Activated T-helper 2 cell treated with anti-CD3 and anti-CD28 coated beads, Interferon-gamma antibody, Interleukin-2, Interleukin-4, amounts not matched to agents 10 μg/mL and 5 μg/mL and 100 μg/mL, durations not matched to agents 14 hours and 24 hours and 36 hours (primary cell): Measurements from ENCODE around the gene IGFL2. TPM values are rescaled to one million over a fixed set of nuclear protein-coding genes. Genes with fewer than 3 reads are reported as not detected.
"Not testable (repeated sequence)": the region's sequence is repeated elsewhere in the genome, so short reads cannot be mapped to it uniquely, and the experiment has no call there.

Experiments used
- DNase-seq: peaks from one replicate; pipeline ENCODE4 v3.0.0; 2021; ENCODE audit warnings: low spot score
- H3K27ac Mint-ChIP-seq: one replicate; pipeline ENCODE4 v1.8.0; 2021; ENCODE audit warnings: mixed read lengths
- H3K27me3 Mint-ChIP-seq: one replicate; pipeline ENCODE4 v1.8.0; 2021; ENCODE audit warnings: low read depth, mixed read lengths
- H3K36me3 Mint-ChIP-seq: one replicate; pipeline ENCODE4 v1.8.0; 2021; ENCODE audit warnings: low read depth, mixed read lengths
- H3K4me1 Mint-ChIP-seq: one replicate; pipeline ENCODE4 v1.8.0; 2021; ENCODE audit warnings: low read depth, mixed read lengths
- H3K4me3 Mint-ChIP-seq: one replicate; pipeline ENCODE4 v1.8.0; 2021; ENCODE audit warnings: low read depth, mild to moderate bottlenecking, moderate library complexity, mixed read lengths
- H3K9me3 Mint-ChIP-seq: one replicate; pipeline ENCODE4 v1.8.0; 2021; ENCODE audit warnings: mixed read lengths
- intact Hi-C: fragments of 100-400 bp; cut with micrococcal nuclease; formaldehyde crosslinking; loops from one replicate; pipeline ENCODE4 v1.15.1; 2023
- total RNA-seq: library from RNA; stranded (reverse); gene quantifications from 2 replicates; pipeline ENCODE4 v1.2.3, GENCODE V29; 2022

The IGFL2 gene
- total RNA-seq, 1 donor from 2014 or later = 0.46 TPM

- intact Hi-C loops = loop anchor here (2.0 kb wide), 1 partner anchor 70 kb away; no protein-coding TSS in a partner anchor
- H3K27me3 Mint-ChIP-seq = peaks cover 31% of the 10 kb centered on the region
- H3K4me3 Mint-ChIP-seq = peak overlapping the region; percentile 3
- H3K9me3 Mint-ChIP-seq, DNase-seq, H3K36me3 Mint-ChIP-seq: not testable (repeated sequence)
- peaks cover 24% of the 10 kb centered on the region for H3K4me1 Mint-ChIP-seq
- H3K27ac Mint-ChIP-seq = peak overlapping the region; percentile 78
These were observed 37.0 kb downstream of the IGFL2 start for GRCh38 chr19:46184775-46185710.

DNA sequence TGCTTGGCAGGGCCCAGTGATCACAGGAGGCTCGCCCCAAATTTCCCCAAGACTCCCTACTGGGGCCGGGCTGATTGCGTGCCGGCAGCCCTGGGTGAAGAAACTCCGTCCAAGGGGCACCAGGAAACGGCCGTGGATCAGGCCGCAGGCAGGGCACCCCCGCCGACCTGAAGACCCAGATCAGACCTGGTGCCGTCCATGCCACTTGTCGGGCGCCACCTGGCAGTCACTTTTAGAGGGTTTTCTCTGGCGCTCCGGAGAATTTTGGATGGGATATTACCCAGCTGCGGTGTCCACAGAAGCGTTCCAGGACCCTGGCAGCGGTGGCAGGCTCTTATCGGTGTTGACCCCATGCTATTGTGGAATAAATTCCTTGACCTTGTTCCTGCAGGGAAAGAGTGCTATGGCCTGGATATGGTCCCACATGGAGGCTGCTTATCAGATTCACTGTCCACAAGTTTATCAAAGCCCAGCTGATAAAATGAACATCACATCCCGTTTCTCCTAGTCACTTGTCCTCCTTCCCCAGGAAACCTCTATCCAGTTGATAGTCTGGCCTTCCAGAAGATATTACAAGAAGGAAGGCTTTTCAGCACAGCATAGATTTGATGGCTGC is 38.2 kb downstream of the IGFL2 start:
- Mint-ChIP-seq H3K9me3 (no peaks in the 10 kb centered on the region), H3K27me3 (peaks cover 41% of the 10 kb centered on the region), H3K36me3 (no peaks in the 10 kb centered on the region), H3K27ac (no peak overlapping the region), H3K4me3 (no peak overlapping the region), H3K4me1 (peaks cover 22% of the 10 kb centered on the region)
- intact Hi-C loops = no loop called here
- DNase-seq = no peak

DNA sequence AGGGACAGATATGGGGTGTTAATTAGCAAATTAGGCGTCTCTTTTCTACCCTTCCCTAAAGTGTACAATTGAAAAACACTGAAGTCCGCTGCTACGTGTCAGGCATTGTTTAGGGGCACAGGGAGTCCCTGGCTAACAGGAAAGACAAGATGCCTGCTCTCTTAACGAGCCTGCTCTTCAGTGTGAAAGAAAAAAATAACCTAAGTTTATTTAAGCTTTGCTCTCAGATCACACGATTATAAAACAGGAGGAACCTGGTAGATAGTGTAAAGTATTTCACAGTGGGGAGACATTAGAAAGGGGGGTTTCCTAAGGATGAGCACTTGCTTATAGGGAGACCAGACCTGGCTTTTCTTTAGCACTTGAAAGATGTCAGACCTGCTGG is 38.7 kb downstream of the IGFL2 start:
- peaks cover 43% of the 10 kb centered on the region for H3K27me3 Mint-ChIP-seq
- DNase-seq = no peak
- intact Hi-C loops = no loop called here
- no peaks in the 10 kb centered on the region for H3K36me3 Mint-ChIP-seq
- H3K9me3 Mint-ChIP-seq = no peaks in the 10 kb centered on the region
- no peak overlapping the region for H3K4me3 Mint-ChIP-seq
- H3K27ac Mint-ChIP-seq = no peak overlapping the region
- H3K4me1 Mint-ChIP-seq = peaks cover 17% of the 10 kb centered on the region

DNA sequence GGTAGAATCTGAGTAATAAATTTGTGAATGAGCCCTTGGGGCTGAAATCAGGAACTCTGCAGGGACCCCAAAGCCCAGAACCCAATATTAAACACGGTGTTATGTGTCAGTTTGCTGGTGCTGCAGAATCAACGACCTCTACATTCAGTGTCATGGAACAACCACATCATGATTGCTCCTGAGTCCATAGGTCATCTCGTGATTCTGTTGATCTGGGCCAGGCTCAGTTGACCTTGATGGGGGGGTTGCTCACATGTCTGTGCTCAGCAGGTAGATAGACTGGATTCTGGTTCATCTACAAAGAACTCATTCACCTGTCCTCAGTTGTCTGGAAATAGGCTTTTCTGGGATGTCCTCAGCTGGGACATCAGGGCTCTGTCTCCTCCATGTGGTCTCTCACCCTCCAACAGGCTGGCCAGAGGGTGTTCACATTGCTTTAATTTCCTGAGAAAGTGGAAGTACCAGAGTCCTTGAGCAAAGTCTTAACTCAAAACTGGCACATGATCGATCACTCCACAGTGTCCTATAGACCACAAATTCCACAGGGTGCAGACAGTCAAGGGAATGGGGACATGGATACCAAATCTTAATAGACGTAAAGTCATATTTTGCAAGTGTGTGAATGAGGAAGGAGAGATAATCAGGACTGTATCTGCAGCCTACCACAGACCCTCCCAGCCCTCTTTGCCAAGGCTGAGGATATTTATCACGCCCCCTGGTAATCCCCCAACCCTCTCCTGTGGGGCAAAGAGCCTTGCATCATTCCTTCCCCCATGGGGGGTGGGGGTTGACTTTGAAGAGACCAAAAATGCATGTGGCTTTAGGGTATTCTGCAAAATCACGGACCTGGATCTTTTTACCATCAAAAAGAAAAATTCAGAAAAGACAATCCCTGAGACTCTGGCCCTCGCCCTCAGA is 42.2 kb downstream of the IGFL2 start:
- Mint-ChIP-seq H3K9me3 (no peaks in the 10 kb centered on the region), H3K27ac (no peak overlapping the region), H3K4me1 (peaks cover 19% of the 10 kb centered on the region), H3K27me3 (peaks cover 37% of the 10 kb centered on the region), H3K36me3 (no peaks in the 10 kb centered on the region), H3K4me3 (no peak overlapping the region)
- intact Hi-C loops = loop anchor here (1.0 to 2.0 kb wide), 3 partner anchors 75 to 161 kb away; no protein-coding TSS in a partner anchor
- DNase-seq = no peak

DNA sequence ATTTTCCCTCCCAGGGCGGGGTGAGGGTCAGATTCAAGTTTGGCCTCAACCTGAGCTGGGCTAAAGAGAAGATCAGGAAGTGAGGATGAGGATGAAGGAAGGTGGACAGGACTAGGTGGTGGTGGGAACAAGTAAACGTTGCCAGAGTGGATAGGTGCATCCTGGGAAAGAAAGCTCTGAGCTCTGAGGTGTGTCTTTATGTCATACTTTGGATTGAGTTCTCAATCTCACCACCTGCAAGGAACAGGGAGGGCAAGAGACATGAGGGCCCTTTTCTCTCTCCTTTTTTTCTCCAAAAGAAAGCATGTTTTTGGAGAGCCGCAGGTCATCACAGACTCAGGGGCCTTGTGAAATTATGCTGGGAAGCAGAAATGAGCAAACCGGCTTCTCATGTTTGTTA is 43.3 kb downstream of the IGFL2 start:
- Mint-ChIP-seq H3K4me3 (no peak overlapping the region), H3K27ac (no peak overlapping the region), H3K9me3 (no peaks in the 10 kb centered on the region), H3K27me3 (peaks cover 41% of the 10 kb centered on the region), H3K4me1 (peaks cover 14% of the 10 kb centered on the region), H3K36me3 (no peaks in the 10 kb centered on the region)
- DNase-seq = no peak
- intact Hi-C loops = no loop called here

DNA sequence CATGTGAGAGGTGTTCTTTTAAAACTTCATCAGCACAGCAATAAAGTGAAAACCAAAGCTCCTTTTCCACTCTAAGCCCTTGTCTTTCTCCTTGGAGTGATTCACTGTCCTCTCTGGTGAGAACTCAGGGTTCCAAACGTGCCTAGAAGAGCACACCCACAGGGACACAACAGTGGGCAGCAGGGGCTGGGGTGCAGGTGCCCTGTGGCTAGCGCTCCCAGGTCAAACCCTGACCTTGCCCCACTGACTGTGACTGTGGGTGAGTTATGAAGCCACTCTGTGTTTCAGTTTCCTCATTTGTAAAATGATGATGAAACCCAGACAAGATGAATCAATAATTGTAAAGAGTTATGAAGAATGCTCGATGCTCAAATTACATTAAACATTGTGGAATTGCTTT is 43.9 kb downstream of the IGFL2 start:
- intact Hi-C loops = no loop called here
- Mint-ChIP-seq H3K27ac (no peak overlapping the region), H3K27me3 (peaks cover 40% of the 10 kb centered on the region), H3K36me3 (no peaks in the 10 kb centered on the region), H3K4me1 (peaks cover 14% of the 10 kb centered on the region), H3K9me3 (no peaks in the 10 kb centered on the region), H3K4me3 (no peak overlapping the region)
- DNase-seq = no peak

- H3K9me3 Mint-ChIP-seq, H3K36me3 Mint-ChIP-seq, H3K4me3 Mint-ChIP-seq, DNase-seq, intact Hi-C loops: not testable (repeated sequence)
- Mint-ChIP-seq H3K4me1 (peaks cover 14% of the 10 kb centered on the region), H3K27me3 (peaks cover 45% of the 10 kb centered on the region), H3K27ac (peak overlapping the region; percentile 40)
These were observed 44.6 kb downstream of the IGFL2 start for GRCh38 chr19:46192626-46192991.

DNA sequence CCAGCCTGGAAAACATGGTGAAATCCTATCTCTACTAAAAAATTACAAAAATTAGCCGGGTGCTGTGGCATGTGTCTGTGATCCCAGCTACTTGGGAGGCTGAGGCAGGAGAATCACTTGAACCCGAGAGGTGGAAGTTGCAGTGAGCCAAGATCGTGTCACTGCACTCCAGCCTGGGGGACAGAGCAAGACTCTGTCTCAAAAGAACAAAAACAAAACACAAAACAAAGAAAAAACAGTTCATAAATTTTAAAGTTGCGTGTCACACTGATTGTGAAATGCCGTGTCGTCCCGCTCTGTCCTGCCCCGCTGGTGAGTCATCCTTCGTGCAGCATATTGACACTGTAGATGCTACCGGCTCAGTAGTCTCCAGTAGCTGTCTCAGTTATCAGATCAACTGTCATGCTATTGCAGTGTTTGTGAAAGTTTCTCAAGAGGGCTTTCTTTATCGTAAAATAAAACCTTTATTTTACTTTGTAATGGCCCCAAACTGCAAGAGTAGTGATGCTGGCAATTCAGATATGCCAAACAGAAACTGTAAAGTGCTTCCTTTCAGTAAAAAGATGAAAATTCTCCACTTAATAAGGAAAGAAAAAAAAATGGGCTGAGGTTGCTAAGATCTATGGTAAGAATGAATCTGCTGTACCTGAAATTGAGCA is 45.1 kb downstream of the IGFL2 start:
- DNase-seq = peak; percentile 44
- Mint-ChIP-seq H3K4me1 (peaks cover 14% of the 10 kb centered on the region), H3K36me3 (no peaks in the 10 kb centered on the region), H3K27ac (peak overlapping the region; percentile 79), H3K27me3 (peaks cover 40% of the 10 kb centered on the region), H3K4me3 (no peak overlapping the region), H3K9me3 (no peaks in the 10 kb centered on the region)
- intact Hi-C loops = no loop called here

DNA sequence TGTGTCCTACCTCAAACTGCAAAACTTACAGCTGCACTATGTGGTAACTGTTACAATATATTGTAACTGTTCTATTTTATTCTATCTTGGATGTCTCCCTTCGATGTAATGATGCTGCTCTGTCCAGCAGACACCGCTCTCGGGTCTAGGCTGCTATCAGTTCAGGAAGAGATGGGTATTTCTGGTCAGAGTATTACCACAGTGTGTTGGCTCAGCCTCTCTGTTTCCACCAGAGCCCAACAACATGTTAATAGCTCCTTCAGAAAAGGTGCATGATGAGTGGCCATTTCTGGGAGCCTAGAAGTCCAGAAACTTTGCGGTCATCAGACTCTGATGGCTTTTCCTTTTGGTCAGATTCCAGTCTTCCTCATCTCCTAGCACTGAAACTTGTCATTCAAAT is 45.6 kb downstream of the IGFL2 start:
- Mint-ChIP-seq H3K27ac (no peak overlapping the region), H3K9me3 (no peaks in the 10 kb centered on the region), H3K4me3 (no peak overlapping the region), H3K36me3 (no peaks in the 10 kb centered on the region), H3K27me3 (peaks cover 36% of the 10 kb centered on the region), H3K4me1 (peaks cover 14% of the 10 kb centered on the region)
- intact Hi-C loops = no loop called here
- no peak for DNase-seq

DNA sequence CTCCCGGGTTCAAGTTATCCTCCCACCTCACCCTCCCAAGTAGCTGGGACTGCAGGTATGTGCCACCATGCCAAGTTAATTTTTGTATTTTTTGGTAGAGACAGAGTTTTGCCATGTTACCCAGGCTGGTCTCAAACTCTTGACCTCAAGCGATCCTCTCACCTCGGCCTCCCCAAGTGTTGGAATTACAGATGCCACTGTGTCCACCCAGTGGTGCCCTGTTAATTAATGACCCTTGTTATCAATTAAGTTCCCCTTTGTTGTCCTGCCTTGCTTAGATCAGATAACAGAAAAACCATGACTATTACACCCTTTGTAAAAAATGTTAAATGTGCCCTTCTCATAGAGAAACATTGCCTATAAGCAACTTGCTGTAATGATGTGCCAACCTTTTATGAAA is 47.1 kb downstream of the IGFL2 start:
- intact Hi-C loops = no loop called here
- no peak overlapping the region for H3K27ac Mint-ChIP-seq
- H3K27me3 Mint-ChIP-seq = peaks cover 30% of the 10 kb centered on the region
- no peaks in the 10 kb centered on the region for H3K36me3 Mint-ChIP-seq
- peaks cover 14% of the 10 kb centered on the region for H3K4me1 Mint-ChIP-seq
- no peaks in the 10 kb centered on the region for H3K9me3 Mint-ChIP-seq
- DNase-seq = no peak
- no peak overlapping the region for H3K4me3 Mint-ChIP-seq

DNA sequence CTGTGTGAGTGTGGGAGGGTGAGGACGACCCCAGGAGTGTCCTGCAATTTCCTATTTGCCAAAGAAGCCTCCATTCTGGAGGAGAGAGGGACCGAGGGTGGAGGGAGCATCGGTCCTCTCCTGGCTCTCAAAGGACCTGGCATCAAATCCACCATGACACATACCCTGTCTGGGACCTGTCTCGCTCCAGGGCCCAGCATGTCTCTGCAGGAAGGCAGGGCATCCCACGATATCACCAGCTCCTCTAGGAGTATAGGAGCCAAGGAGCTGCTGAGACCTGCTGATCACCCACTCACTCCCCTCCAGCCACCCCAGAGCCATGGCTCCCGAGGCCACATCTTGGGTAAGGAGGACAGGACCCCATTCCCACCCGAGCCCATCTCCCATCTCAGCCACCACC is 47.9 kb downstream of the IGFL2 start:
- H3K4me3 Mint-ChIP-seq, intact Hi-C loops, DNase-seq, H3K36me3 Mint-ChIP-seq, H3K27ac Mint-ChIP-seq, H3K9me3 Mint-ChIP-seq: not testable (repeated sequence)
- H3K4me1 Mint-ChIP-seq = peaks cover 14% of the 10 kb centered on the region
- H3K27me3 Mint-ChIP-seq = peaks cover 24% of the 10 kb centered on the region

DNA sequence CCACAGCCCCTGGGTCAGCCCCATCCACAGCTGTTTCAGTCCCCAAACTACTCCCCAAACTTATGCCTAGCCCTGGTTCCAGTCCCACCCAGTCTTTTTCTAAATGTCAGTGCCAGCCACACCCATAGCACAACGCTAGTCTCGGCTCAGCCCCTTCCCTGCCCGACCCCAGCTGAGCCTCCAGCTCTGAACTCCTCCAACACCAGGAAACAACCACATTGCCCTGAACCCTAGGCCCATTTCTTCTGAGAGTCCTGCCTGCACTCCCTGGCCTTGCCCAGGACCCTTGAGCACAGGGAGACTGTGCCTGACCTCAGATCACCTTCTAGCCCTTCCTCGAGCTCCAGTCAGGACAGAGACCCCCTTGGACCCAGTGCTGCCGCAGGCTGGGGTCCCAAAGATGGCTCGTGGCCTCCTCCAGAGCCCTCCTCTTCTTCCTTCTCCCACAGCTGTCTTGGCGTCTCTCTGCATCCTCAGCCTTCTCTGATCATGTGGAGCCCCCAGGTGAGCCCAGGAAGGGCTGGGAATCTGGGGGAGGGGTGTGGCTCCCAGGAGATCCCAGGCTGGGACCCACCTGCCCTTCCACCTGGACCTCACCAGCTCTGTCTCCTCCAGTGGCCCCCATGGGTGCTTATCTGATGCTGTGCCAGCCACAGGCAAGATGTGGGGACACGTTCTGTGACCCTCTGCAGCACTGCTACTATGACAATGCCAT is 48.5 kb downstream of the IGFL2 start:
- no peak overlapping the region for H3K4me3 Mint-ChIP-seq
- no peak for DNase-seq
- intact Hi-C loops = no loop called here
- H3K9me3 Mint-ChIP-seq = no peaks in the 10 kb centered on the region
- peaks cover 23% of the 10 kb centered on the region for H3K27me3 Mint-ChIP-seq
- no peak overlapping the region for H3K27ac Mint-ChIP-seq
- peaks cover 14% of the 10 kb centered on the region for H3K4me1 Mint-ChIP-seq
- no peaks in the 10 kb centered on the region for H3K36me3 Mint-ChIP-seq
